K562 (cell line): ENCODE results near the gene MFAP2.

ENCODE experiments used
- BDP1 ChIP-seq: IDR thresholded peaks from 3 replicates; pipeline ENCODE4 v1.6.1; 2011; ENCODE audit not compliant: insufficient read length, insufficient read depth
- CCNT2 ChIP-seq: IDR thresholded peaks from 2 replicates; pipeline ENCODE4 v1.6.1; 2011; ENCODE audit warnings: borderline replicate concordance, low read depth, mild to moderate bottlenecking, moderate library complexity, mixed read lengths, low read length; ENCODE audit not compliant: insufficient read length; ENCODE audit errors: extremely low read depth
- CTCF ChIP-seq, 3 experiments: IDR thresholded peaks in 2 of 3; conservative IDR thresholded peaks in 1 of 3; 2 replicates each; pipeline ENCODE4 v1.5.1; 2011 to 2012; ENCODE audit warnings: low read length in 3 of 3, mild to moderate bottlenecking in 3 of 3, control low read depth in 2 of 3, improper control_type of control experiment in 1 of 3, inconsistent platforms in 1 of 3, low read depth in 1 of 3, mixed read lengths in 1 of 3, moderate library complexity in 1 of 3; ENCODE audit not compliant: insufficient read depth in 2 of 3
- FOSL1 ChIP-seq: fragments of 200-800 bp; sonication (Bioruptor generic); conservative IDR thresholded peaks from 2 replicates; pipeline ENCODE4 v1.6.1; 2016; ENCODE audit warnings: missing genetic modification characterization, missing compliant biosample characterization
- LARP7 ChIP-seq: fragments of 450-650 bp; IDR thresholded peaks from 2 replicates; pipeline ENCODE4 v1.6.1; 2016
- NBN ChIP-seq: fragments of 450-650 bp; IDR thresholded peaks from 2 replicates; pipeline ENCODE4 v1.6.1; 2016; ENCODE audit warnings: low read depth, mild to moderate bottlenecking
- NR3C1 ChIP-seq: sonication (generic); formaldehyde crosslinking; IDR thresholded peaks from 2 replicates; pipeline ENCODE4 v1.8.1; 2022; ENCODE audit warnings: missing genetic modification reagents
- PCBP2 ChIP-seq: fragments of 200-400 bp; formaldehyde crosslinking; IDR thresholded peaks from 2 replicates; pipeline ENCODE4 v1.6.1; 2018; ENCODE audit warnings: low read length, low read depth, mild to moderate bottlenecking, moderate library complexity; ENCODE audit not compliant: poor library complexity, severe bottlenecking
- POLR2AphosphoS5 ChIP-seq: IDR thresholded peaks from 2 replicates; pipeline ENCODE4 v1.6.1; 2011; ENCODE audit warnings: mild to moderate bottlenecking, low read depth, low read length, moderate library complexity; ENCODE audit not compliant: control insufficient read depth, insufficient read depth
- POLR3A ChIP-seq: IDR thresholded peaks from 2 replicates; pipeline ENCODE4 v1.6.1; 2011; ENCODE audit warnings: borderline replicate concordance, mild to moderate bottlenecking, moderate library complexity; ENCODE audit not compliant: insufficient read length, insufficient read depth; ENCODE audit errors: extremely low read depth
- RCOR1 ChIP-seq, 2 experiments: IDR thresholded peaks; 2 replicates each; pipeline ENCODE4 v1.6.1; 2012; ENCODE audit warnings: low read depth in 2 of 2, low read length in 2 of 2, borderline replicate concordance in 1 of 2, improper control_type of control experiment in 1 of 2
- TCFL5 ChIP-seq: fragments of 250-450 bp; sonication (Bioruptor Pico); conservative IDR thresholded peaks from 2 replicates; pipeline ENCODE4 v1.6.1; 2021; ENCODE audit warnings: mild to moderate bottlenecking, moderate library complexity, matching md5 sums
- ZNF311 ChIP-seq: fragments of 250-450 bp; sonication (Bioruptor Pico); IDR thresholded peaks from 2 replicates; pipeline ENCODE4 v1.4.0; 2020; ENCODE audit warnings: mild to moderate bottlenecking, moderate library complexity
- TF ChIP-seq, protein P1 (sequence below), 2 experiments: fragments of 450-650 bp; formaldehyde crosslinking in 1 of 2; IDR thresholded peaks; 2 replicates each; pipeline versions ENCODE4 v1.4.0 to v1.6.1; 2014 to 2020; ENCODE audit warnings: mild to moderate bottlenecking in 2 of 2, borderline replicate concordance in 1 of 2, low read depth in 1 of 2

GRCh38 chr1:16966282-16966681 lies 14.1 kb downstream of the MFAP2 start:
- TF ChIP-seq POLR2AphosphoS5 (no peak), LARP7 (no peak), BDP1 (no peak), FOSL1 (tag) (no peak), POLR3A (no peak), TCFL5 (no peak), NBN (no peak), RCOR1 (IDR thresholded peaks at IDR 0.05; ENCODE audit: borderline replicate concordance in 1 of 2, low read depth in 2 of 2, low read length in 2 of 2) (no peak), NR3C1 (CRISPR knock-in tag) (no peak), CTCF (IDR thresholded peaks at IDR 0.05 in 2 of 3, conservative IDR thresholded peaks at IDR 0.05 in 1 of 3; ENCODE audit: insufficient read depth in 2 of 3, low read depth in 1 of 3, low read length in 3 of 3) (no peak), PCBP2 (no peak), ZNF311 (no peak), CCNT2 (no peak)
- TF ChIP-seq, protein P1, sequence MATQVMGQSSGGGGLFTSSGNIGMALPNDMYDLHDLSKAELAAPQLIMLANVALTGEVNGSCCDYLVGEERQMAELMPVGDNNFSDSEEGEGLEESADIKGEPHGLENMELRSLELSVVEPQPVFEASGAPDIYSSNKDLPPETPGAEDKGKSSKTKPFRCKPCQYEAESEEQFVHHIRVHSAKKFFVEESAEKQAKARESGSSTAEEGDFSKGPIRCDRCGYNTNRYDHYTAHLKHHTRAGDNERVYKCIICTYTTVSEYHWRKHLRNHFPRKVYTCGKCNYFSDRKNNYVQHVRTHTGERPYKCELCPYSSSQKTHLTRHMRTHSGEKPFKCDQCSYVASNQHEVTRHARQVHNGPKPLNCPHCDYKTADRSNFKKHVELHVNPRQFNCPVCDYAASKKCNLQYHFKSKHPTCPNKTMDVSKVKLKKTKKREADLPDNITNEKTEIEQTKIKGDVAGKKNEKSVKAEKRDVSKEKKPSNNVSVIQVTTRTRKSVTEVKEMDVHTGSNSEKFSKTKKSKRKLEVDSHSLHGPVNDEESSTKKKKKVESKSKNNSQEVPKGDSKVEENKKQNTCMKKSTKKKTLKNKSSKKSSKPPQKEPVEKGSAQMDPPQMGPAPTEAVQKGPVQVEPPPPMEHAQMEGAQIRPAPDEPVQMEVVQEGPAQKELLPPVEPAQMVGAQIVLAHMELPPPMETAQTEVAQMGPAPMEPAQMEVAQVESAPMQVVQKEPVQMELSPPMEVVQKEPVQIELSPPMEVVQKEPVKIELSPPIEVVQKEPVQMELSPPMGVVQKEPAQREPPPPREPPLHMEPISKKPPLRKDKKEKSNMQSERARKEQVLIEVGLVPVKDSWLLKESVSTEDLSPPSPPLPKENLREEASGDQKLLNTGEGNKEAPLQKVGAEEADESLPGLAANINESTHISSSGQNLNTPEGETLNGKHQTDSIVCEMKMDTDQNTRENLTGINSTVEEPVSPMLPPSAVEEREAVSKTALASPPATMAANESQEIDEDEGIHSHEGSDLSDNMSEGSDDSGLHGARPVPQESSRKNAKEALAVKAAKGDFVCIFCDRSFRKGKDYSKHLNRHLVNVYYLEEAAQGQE (IDR thresholded peaks at IDR 0.05; ENCODE audit: borderline replicate concordance) = no peak
- TF ChIP-seq, protein P1 (CRISPR knock-in tag; IDR thresholded peaks at IDR 0.05; ENCODE audit: low read depth) = no peak
